PC-3 (cell line): ENCODE data around the gene PBOV1. TPM values are rescaled to one million over a fixed set of nuclear protein-coding genes. Genes with fewer than 3 reads are reported as not detected.

Experiments used
- ATAC-seq: fragments of 200-7000 bp; cut with Tn5 transposase; 2 replicates; pipeline ENCODE4 v1.9.1; 2020; ENCODE audit warnings: mild to moderate bottlenecking, moderate library complexity
- BruUV-seq: library from RNA; stranded (reverse); fragments of 400-500 nt; replicated peaks from 2 replicates; lab custom pipeline; 2021; lab: Mats Ljungman, UMichigan
- CTCF ChIA-PET: fragments of 300-600 bp; sonication (Branson Sonifier 250); formaldehyde crosslinking; loops from one replicate; lab custom pipeline; 2022; ENCODE audit warnings: antibody characterized with exemption; lab: Charles Lee
- POLR2A ChIA-PET: fragments of 300-600 bp; sonication (Branson Sonifier 250); formaldehyde crosslinking; loops from one replicate; lab custom pipeline; 2022; ENCODE audit warnings: antibody characterized with exemption; ENCODE audit not compliant: unreplicated experiment; lab: Charles Lee
- DNase-seq: peaks from one replicate; pipeline ENCODE4 v3.0.0-alpha.2; 2015
- H2AFZ ChIP-seq: fragments of 300-600 bp; sonication (generic); 2 replicates; pipeline ENCODE4 v1.6.0; 2016; ENCODE audit warnings: antibody characterized with exemption, low read length
- H3F3A ChIP-seq: fragments of 300-600 bp; sonication (generic); one replicate; pipeline ENCODE4 v1.6.0; 2017; ENCODE audit warnings: antibody characterized with exemption, low read length, control low read depth, mild to moderate bottlenecking; ENCODE audit not compliant: unreplicated experiment
- H3K27ac ChIP-seq: fragments of 300-600 bp; sonication (generic); 2 replicates; pipeline ENCODE4 v1.5.1; 2016; ENCODE audit warnings: mild to moderate bottlenecking, low read length
- H3K27me3 ChIP-seq: fragments of 300-600 bp; sonication (generic); 2 replicates; pipeline ENCODE4 v1.6.1; 2016; ENCODE audit warnings: low read length, mixed read lengths
- H3K36me3 ChIP-seq: fragments of 300-600 bp; sonication (generic); 2 replicates; pipeline ENCODE4 v1.6.1; 2016; ENCODE audit warnings: low read depth, mixed run types, low read length, mixed read lengths
- H3K4me1 ChIP-seq: fragments of 300-600 bp; sonication (generic); 2 replicates; pipeline ENCODE4 v1.5.1; 2016; ENCODE audit warnings: low read length; ENCODE audit not compliant: insufficient read depth
- H3K4me2 ChIP-seq: fragments of 300-600 bp; sonication (generic); 2 replicates; pipeline ENCODE4 v1.6.0; 2016; ENCODE audit warnings: low read length
- H3K4me3 ChIP-seq: fragments of 300-600 bp; sonication (generic); 2 replicates; pipeline ENCODE4 v1.5.1; 2016; ENCODE audit warnings: mild to moderate bottlenecking, low read length, mixed read lengths
- H3K79me2 ChIP-seq: fragments of 300-600 bp; sonication (generic); 2 replicates; pipeline ENCODE4 v1.6.1; 2017; ENCODE audit warnings: low read length, mixed read lengths
- H3K9ac ChIP-seq: fragments of 300-600 bp; sonication (generic); 2 replicates; pipeline ENCODE4 v1.6.0; 2016; ENCODE audit warnings: mild to moderate bottlenecking, low read length
- H3K9me2 ChIP-seq: fragments of 300-600 bp; sonication (generic); replicated peaks from 2 replicates; pipeline ENCODE4 v1.6.1; 2016; ENCODE audit warnings: mixed run types, low read length, mixed read lengths
- H3K9me3 ChIP-seq: fragments of 300-600 bp; sonication (generic); 2 replicates; pipeline ENCODE4 v1.6.1; 2016; ENCODE audit warnings: low read length, mixed read lengths
- H4K20me1 ChIP-seq: fragments of 300-600 bp; sonication (generic); 2 replicates; pipeline ENCODE4 v1.6.1; 2016; ENCODE audit warnings: low read length, mixed read lengths
- EZH2 ChIP-seq: fragments of 300-600 bp; sonication (generic); IDR thresholded peaks from one replicate; pipeline ENCODE4 v1.6.1; 2017; ENCODE audit warnings: antibody characterized with exemption, mild to moderate bottlenecking, low read length; ENCODE audit not compliant: unreplicated experiment
- EZH2phosphoT487 ChIP-seq: fragments of 300-600 bp; sonication (generic); IDR thresholded peaks from 2 replicates; pipeline ENCODE4 v1.6.1; 2018; ENCODE audit warnings: mild to moderate bottlenecking, antibody characterized with exemption, low read length, borderline replicate concordance
- intact Hi-C: fragments of 100-400 bp; cut with micrococcal nuclease; formaldehyde crosslinking; loops from 2 replicates; pipeline ENCODE4 v1.9.0; 2023
- total RNA-seq: library from RNA; depleted of rRNA; stranded (reverse); fragments of >200 nt; gene quantifications from 2 replicates; pipeline ENCODE4 v1.2.3, GENCODE V29; 2014
- TF ChIP-seq, protein P1 (sequence below): fragments of 300-600 bp; sonication (generic); conservative IDR thresholded peaks from 2 replicates; pipeline ENCODE4 v1.5.1; 2017; ENCODE audit warnings: antibody characterized with exemption, low read depth, mild to moderate bottlenecking, low read length

Gene PBOV1
- total RNA-seq, 1 experiment from 2014 or later, result not detected

DNA sequence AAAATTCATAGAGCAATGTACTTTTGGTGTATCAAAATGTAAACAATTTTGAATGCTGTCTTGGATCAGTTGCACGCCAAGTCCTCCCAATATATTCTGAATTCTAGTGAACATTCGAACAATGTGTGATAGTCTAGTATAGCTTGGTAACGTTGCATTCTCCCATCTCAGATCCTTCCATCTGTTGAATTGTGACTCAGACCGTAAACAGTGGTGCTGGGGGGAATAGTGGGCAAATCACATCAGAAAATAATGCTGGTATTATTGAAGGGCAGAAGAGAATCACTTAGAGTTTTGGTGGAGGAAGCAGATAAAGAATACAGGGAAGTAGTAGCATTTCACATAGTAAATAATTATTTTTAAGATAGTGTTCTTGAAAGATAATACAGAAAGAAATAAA lies 45.7 kb upstream of the PBOV1 start:
- CTCF ChIA-PET, result no interaction called here
- no peaks in the 10 kb centered on the region for H3K36me3 ChIP-seq
- intact Hi-C loops, result no loop called here

DNA sequence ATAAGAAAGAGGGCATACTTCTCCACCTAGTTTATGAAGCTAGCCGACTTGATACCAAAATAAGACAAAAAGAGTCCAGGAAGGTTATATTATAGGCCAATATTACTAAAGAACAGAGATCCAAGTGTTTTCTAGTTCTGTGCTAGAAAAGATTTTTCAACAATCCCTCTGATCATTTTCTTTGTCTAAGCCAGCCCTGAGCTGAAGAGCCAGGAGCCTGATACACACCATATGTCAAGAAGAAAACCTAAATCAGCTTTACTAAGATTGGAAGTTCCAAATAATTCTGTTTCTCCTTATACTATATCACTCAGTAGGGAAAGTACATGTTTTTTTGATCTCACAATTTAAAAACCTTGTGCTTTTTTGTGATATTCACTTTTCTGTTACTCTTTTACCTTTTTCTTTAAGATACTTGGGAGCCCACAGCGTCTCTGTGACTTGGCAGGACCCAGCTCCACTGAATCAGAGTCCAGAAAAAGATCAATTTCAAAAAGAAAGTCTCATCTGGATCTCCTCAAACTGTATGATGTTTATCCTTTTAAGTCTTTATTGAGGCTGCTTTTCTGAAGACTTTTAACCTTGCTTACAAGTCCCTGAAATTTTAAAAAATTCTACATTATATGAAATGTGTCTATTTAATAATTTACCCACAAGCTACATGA lies 43.0 kb upstream of the PBOV1 start:
- no peak overlapping the region for H3K4me3 ChIP-seq
- H3K4me2 ChIP-seq, result no peak overlapping the region
- H3K9me2 ChIP-seq, result no peaks in the 10 kb centered on the region
- no peak overlapping the region for H2AFZ ChIP-seq
- TF ChIP-seq EZH2, result no peak
- TF ChIP-seq, protein P1, sequence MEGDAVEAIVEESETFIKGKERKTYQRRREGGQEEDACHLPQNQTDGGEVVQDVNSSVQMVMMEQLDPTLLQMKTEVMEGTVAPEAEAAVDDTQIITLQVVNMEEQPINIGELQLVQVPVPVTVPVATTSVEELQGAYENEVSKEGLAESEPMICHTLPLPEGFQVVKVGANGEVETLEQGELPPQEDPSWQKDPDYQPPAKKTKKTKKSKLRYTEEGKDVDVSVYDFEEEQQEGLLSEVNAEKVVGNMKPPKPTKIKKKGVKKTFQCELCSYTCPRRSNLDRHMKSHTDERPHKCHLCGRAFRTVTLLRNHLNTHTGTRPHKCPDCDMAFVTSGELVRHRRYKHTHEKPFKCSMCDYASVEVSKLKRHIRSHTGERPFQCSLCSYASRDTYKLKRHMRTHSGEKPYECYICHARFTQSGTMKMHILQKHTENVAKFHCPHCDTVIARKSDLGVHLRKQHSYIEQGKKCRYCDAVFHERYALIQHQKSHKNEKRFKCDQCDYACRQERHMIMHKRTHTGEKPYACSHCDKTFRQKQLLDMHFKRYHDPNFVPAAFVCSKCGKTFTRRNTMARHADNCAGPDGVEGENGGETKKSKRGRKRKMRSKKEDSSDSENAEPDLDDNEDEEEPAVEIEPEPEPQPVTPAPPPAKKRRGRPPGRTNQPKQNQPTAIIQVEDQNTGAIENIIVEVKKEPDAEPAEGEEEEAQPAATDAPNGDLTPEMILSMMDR, result no peak
- no peaks in the 10 kb centered on the region for H3K4me1 ChIP-seq
- no peak for DNase-seq
- ChIA-PET POLR2A (no interaction called here), CTCF (interaction anchor here (0.6 kb wide), 1 partner anchor 145 kb away, joined by 3 read pairs; no protein-coding TSS in a partner anchor)
- no peaks in the 10 kb centered on the region for H3K27me3 ChIP-seq
- H3F3A ChIP-seq, result no peaks in the 10 kb centered on the region
- no peaks in the 10 kb centered on the region for H3K36me3 ChIP-seq
- no peaks in the 10 kb centered on the region for H3K9me3 ChIP-seq
- H3K9ac ChIP-seq, result no peak overlapping the region
- intact Hi-C loops, result no loop called here
- no TSS peak for BruUV-seq
- ATAC-seq, result no peak
- no peaks in the 10 kb centered on the region for H3K79me2 ChIP-seq
- H4K20me1 ChIP-seq, result no peaks in the 10 kb centered on the region
- H3K27ac ChIP-seq, result no peak overlapping the region

More for the DNA sequence above, 45.7 kb upstream of the PBOV1 start:
- TF ChIP-seq, protein P1, result no peak
- TF ChIP-seq EZH2, result no peak
- no peak for TF ChIP-seq EZH2phosphoT487
- Histone ChIP-seq H2AFZ (no peak overlapping the region), H3K27ac (no peak overlapping the region), H3K9me2 (no peaks in the 10 kb centered on the region), H3K4me1 (no peaks in the 10 kb centered on the region), H3K79me2 (no peaks in the 10 kb centered on the region), H3K4me3 (no peak overlapping the region), H3K27me3 (no peaks in the 10 kb centered on the region), H3F3A (no peaks in the 10 kb centered on the region), H3K9ac (no peak overlapping the region), H3K4me2 (no peak overlapping the region), H4K20me1 (no peaks in the 10 kb centered on the region), H3K9me3 (no peaks in the 10 kb centered on the region)
- no TSS peak for BruUV-seq
- no peak for ATAC-seq
- POLR2A ChIA-PET, result no interaction called here
- no peak for DNase-seq

DNA sequence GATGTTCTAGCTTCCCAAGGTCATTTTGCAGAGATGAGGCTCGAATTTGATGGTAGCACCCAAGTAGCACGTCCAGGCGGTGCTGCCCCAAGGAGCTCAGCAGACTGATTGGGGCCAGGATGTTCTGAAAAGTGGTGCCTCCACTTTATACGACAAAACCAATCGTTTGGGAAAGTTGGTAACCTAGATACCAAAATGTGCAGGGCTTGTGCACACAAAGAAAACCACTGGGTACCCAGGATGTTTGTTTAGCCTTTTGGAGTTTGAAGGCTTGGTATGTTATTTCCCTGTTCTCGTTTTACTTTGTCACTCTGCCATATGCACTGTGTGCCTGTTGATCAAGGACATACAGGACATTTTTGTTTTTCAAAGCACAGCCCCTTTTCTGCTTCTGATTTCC lies 40.7 kb upstream of the PBOV1 start:
- Histone ChIP-seq H3K4me2 (no peak overlapping the region), H3K36me3 (no peaks in the 10 kb centered on the region), H3K9me3 (no peaks in the 10 kb centered on the region), H3K27me3 (no peaks in the 10 kb centered on the region), H3K27ac (no peak overlapping the region), H3K4me1 (no peaks in the 10 kb centered on the region), H3K4me3 (no peak overlapping the region), H2AFZ (no peak overlapping the region), H3K79me2 (no peaks in the 10 kb centered on the region), H3K9me2 (no peaks in the 10 kb centered on the region), H4K20me1 (no peaks in the 10 kb centered on the region), H3K9ac (no peak overlapping the region), H3F3A (no peaks in the 10 kb centered on the region)
- no TSS peak for BruUV-seq
- no peak for ATAC-seq
- ChIA-PET CTCF (no interaction called here), POLR2A (no interaction called here)
- no peak for TF ChIP-seq EZH2
- no peak for TF ChIP-seq EZH2phosphoT487
- TF ChIP-seq, protein P1, result no peak
- intact Hi-C loops, result no loop called here
- no peak for DNase-seq
